ENCODE data around the gene DAND5.
A peak's percentile ranks its signal among the peaks of the same experiment; 100 is the strongest.
"Not testable (repeated sequence)": the region's sequence is repeated elsewhere in the genome, so short reads cannot be mapped to it uniquely, and the experiment has no call there.

Gene DAND5

DNA sequence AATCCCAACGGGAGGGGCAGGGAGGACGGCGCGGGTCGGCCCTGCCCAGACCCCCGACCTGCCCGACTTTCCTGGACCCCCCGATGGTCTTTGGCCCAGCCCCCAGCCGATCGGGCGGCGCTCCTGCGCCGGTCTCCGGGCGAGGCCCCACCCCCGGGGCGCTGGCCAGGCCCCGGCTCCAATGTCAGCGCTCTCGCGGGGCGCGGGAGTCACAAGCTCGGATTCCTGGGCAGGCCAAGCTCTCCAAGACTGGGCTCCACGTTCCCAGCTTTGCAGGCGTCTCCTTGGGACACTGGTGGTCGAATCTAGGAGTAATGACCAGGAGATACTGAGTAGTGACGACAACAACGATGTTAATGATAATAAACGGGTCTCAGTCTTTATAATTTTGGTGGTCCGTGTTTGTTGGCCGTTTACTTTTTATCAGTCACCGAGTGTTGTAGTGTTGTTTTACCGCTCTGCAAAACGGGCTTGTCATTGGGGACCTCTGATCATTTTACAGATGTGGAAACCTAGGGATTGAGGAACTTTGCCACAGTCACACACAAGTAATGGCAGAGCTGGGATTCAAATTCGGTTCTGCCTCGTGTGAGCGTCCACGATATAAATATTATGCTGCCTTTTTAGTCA lies 23.2 kb upstream of the DAND5 start:
- DNase-seq (ENCODE audit: low read depth), result no peak
- peak overlapping the region; percentile 66 for H3K4me3 ChIP-seq (ENCODE audit: low read depth, low read length)
- TF ChIP-seq, protein P1, sequence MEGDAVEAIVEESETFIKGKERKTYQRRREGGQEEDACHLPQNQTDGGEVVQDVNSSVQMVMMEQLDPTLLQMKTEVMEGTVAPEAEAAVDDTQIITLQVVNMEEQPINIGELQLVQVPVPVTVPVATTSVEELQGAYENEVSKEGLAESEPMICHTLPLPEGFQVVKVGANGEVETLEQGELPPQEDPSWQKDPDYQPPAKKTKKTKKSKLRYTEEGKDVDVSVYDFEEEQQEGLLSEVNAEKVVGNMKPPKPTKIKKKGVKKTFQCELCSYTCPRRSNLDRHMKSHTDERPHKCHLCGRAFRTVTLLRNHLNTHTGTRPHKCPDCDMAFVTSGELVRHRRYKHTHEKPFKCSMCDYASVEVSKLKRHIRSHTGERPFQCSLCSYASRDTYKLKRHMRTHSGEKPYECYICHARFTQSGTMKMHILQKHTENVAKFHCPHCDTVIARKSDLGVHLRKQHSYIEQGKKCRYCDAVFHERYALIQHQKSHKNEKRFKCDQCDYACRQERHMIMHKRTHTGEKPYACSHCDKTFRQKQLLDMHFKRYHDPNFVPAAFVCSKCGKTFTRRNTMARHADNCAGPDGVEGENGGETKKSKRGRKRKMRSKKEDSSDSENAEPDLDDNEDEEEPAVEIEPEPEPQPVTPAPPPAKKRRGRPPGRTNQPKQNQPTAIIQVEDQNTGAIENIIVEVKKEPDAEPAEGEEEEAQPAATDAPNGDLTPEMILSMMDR (IDR thresholded peaks at IDR 0.05; ENCODE audit: control insufficient read depth, extremely low read depth, insufficient read depth), result no peak

DNA sequence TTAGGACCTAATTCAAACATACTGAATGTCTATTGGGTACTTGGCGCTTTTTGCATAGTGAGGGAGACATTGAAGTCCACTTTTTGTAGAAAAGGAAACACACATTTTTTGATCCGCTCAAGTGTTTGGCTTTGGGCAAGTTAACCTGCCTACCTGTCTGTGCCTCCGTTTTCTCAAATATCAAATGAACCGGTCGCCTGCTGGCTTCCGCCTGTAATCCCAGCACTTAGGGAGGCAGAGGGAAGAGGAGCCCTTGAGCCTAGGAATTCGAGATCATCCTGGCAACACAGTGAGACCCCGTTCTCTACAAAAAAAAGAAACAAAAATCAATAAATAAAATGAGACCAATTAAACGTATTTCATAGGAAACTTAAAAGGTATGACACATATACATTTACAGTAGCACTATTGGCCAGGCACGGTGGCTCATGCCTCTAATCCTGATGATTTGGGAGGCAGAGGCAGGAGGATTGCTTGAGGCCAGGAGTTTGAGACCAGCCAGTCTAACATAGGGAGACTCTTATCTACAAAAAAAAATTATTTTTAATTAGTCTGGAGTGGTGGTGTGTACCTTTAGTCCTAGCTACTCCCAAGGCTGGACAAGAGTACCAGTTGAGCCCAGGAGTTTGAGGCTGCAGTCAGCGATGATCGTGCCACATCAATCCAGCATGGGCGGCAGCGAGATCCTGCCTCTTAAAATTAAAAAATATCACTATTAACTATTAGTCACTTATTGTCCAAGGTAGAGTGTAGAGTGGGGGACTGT lies 22.5 kb upstream of the DAND5 start:
- TF ChIP-seq, protein P1 (IDR thresholded peaks at IDR 0.05; ENCODE audit: control insufficient read depth, extremely low read depth, insufficient read depth), result no peak
- DNase-seq (ENCODE audit: low read depth), result no peak
- peak overlapping the region; percentile 66 for H3K4me3 ChIP-seq (ENCODE audit: low read depth, low read length)

DNA sequence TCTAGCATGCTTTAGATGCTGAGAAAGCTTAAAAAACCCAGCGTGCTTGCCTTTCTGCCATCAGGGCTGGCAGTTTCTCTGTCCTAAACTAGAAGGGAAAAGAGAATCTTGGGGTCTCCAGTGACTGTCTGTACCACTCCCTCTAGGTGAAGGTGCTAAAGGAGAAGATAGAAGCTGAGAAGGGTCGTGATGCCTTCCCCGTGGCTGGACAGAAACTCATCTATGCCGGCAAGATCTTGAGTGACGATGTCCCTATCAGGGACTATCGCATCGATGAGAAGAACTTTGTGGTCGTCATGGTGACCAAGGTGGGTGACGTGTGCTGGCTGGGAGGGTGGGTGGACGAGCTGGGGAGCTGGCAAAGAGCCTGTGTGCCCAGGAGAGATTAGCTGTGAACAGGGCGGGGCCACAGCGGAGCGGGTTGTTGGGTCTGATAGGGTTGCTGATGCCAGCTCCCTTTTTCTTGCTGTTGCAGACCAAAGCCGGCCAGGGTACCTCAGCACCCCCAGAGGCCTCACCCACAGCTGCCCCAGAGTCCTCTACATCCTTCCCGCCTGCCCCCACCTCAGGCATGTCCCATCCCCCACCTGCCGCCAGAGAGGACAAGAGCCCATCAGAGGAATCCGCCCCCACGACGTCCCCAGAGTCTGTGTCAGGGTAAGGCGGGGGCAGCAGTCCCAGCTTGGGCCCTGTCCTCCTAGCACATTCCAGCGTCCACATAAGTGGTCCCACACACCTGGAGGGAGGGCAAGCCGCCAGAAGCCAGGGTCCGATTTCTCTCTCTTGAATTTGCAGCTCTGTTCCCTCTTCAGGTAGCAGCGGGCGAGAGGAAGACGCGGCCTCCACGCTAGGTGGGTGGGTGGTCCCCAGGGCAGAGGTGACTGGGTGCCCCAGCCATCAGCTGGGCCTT lies 21.4 kb upstream of the DAND5 start:
- no peak overlapping the region; the same call in 1 of the 2 replicates for H3K4me3 ChIP-seq (ENCODE audit: low read depth, low read length)

DNA sequence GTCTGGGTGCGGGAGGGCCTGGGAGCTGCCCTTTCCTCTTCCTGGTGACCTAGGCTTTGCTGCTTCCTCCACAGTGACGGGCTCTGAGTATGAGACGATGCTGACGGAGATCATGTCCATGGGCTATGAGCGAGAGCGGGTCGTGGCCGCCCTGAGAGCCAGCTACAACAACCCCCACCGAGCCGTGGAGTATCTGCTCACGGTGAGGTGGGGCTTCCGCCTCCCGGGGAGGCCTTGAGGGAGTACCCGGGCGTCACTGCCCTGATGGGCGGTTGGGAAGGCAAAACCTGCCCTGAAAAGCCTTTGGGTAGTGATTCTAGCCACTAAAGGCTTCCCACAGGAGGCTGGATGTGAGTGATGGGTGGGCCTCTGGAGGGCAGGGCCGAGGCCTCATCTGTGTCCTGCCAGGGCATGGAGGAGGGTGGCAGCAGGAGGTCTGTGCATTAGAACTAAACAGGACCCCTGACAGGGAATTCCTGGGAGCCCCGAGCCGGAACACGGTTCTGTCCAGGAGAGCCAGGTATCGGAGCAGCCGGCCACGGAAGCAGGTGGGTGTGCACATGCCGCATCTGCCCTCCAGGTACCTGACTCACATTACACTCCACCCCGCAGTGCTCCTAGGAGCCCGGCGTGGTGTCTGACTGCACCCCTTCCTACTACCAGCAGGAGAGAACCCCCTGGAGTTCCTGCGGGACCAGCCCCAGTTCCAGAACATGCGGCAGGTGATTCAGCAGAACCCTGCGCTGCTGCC lies 20.6 kb upstream of the DAND5 start:
- TF ChIP-seq, protein P1 (IDR thresholded peaks at IDR 0.05; ENCODE audit: control insufficient read depth, extremely low read depth, insufficient read depth), result no peak
- DNase-seq (ENCODE audit: low read depth), result no peak
- H3K4me3 ChIP-seq (ENCODE audit: low read depth, low read length), result no peak overlapping the region

More for the DNA sequence above, 21.4 kb upstream of the DAND5 start:
- no peak for DNase-seq (ENCODE audit: low read depth)
- TF ChIP-seq, protein P1 (IDR thresholded peaks at IDR 0.05; ENCODE audit: control insufficient read depth, extremely low read depth, insufficient read depth), result no peak

DNA sequence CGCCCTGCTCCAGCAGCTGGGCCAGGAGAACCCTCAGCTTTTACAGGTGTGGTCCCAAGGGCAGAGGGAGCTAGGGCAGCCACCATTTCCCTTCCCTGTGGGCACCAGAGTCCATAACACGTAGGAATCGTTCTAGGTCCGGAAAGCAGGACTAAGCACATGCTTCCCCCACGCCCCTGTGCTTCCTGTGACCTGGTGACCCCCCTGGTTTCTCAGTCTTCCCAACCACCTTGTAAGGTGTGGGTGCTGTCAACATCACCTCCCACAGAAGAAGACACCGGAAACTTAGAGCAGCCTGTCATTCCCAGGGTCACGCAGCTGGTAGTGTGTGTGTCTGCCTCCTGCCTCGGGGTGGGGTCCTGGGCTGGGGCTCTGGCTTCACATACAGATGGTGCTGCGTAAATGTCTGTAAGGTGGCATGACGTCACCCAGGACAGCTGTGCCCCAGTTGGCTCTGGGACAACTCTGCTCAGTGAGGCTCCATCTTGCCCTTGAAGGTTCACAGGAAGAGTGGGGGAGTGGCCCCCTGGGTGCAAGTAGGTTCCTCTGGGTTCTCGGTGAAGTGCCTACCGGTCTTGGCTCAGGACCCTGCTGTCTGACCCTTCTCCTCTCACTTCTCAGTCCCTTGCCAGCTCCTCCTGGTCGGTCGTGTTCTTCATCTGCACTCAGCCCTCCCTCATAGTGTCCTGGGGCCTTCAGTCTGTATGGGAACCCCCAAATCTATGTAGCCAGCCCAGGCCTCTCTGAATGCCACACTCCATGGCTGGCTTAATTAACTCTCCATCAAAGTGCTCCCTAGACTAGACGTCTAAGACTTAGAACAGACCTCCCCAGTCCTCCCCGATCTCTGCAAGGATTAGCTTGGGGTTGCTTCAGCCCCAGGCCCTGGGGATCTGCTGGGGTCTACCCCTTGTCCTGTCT lies 19.8 kb upstream of the DAND5 start:
- DNase-seq (ENCODE audit: low read depth), result no peak
- TF ChIP-seq, protein P1 (IDR thresholded peaks at IDR 0.05; ENCODE audit: control insufficient read depth, extremely low read depth, insufficient read depth), result no peak
- H3K4me3 ChIP-seq (ENCODE audit: low read depth, low read length), result no peak overlapping the region

DNA sequence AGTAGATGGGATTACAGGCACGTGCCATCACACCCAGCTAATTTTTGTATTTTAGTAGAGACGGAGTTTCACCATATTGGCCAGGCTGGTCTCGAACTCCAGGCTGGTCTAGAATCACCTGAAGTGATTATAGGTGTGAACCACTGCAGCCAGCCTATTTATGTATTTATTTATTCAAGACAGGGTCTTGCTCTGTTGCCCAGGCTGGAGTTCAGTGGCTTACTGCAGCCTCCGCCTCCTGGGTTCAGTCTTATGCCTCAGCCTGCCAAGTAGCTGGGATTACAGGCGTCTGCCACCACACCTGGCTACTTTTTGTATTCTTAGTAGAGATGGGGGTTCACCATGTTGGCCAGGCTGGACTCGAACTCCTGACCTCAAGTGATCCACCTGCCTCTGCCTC lies 17.3 kb upstream of the DAND5 start:
- not testable (repeated sequence) for DNase-seq (ENCODE audit: low read depth)

More for the DNA sequence above, 17.3 kb upstream of the DAND5 start:
- not testable (repeated sequence) for H3K4me3 ChIP-seq (ENCODE audit: low read depth, low read length)
